IPS-18a (cell line): ENCODE results near the gene GTF3C1.

ENCODE experiments used
- H3K27ac ChIP-seq: one replicate; pipeline ENCODE4 v1.5.1; 2013; ENCODE audit warnings: low read length
- H3K27me3 ChIP-seq: one replicate; pipeline ENCODE4 v1.6.1; 2013; ENCODE audit warnings: mild to moderate bottlenecking, low read length; ENCODE audit not compliant: control insufficient read depth, insufficient read depth
- H3K36me3 ChIP-seq: one replicate; pipeline ENCODE4 v1.6.1; 2013; ENCODE audit warnings: low read depth, low read length; ENCODE audit not compliant: control insufficient read depth
- H3K4me1 ChIP-seq: one replicate; pipeline ENCODE4 v1.6.1; 2013; ENCODE audit warnings: low read depth, low read length; ENCODE audit not compliant: control insufficient read depth
- H3K4me3 ChIP-seq: one replicate; pipeline ENCODE4 v1.5.1; 2013; ENCODE audit warnings: low read length
- H3K9ac ChIP-seq: one replicate; pipeline ENCODE4 v1.6.1; 2013; ENCODE audit warnings: mild to moderate bottlenecking, low read length, moderate library complexity
- H3K9me3 ChIP-seq: one replicate; pipeline ENCODE4 v1.6.1; 2013; ENCODE audit warnings: low read depth, low read length; ENCODE audit not compliant: control insufficient read depth

GTF3C1 gene

GRCh38 chr16:27516365-27516764, 33.3 kb downstream of the GTF3C1 start:
- Histone ChIP-seq H3K27ac (no peak overlapping the region), H3K4me1 (no peaks in the 10 kb centered on the region), H3K4me3 (no peak overlapping the region), H3K9me3 (no peaks in the 10 kb centered on the region), H3K36me3 (peaks cover 25% of the 10 kb centered on the region), H3K27me3 (no peaks in the 10 kb centered on the region), H3K9ac (no peak overlapping the region)

DNA sequence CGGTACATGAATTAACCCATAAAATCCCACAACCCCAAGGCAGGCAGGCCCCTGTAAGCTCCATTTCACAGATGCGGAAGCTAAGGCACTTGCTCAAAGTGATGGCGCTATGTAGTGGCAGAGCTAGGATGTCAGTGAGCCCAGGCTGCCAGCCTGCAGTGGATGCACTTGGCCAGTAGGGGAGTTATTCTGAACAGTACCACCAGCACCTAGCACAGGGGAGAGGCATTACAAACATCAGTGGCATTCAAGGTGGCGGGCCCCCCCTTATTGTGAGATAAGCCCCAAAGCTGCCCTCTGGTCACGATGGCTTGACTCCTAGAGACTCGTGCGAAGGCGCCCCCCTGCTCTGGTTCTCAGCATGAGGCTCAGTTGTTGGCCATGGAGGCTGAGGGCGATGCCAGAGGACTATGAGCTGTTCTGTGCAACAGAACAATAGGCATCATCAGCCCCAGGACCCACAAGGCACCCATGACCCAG, 33.8 kb downstream of the GTF3C1 start:
- H3K27me3 ChIP-seq: no peaks in the 10 kb centered on the region
- no peak overlapping the region for H3K4me3 ChIP-seq
- H3K4me1 ChIP-seq: no peaks in the 10 kb centered on the region
- no peak overlapping the region for H3K27ac ChIP-seq
- H3K9me3 ChIP-seq: no peaks in the 10 kb centered on the region
- H3K36me3 ChIP-seq: peaks cover 30% of the 10 kb centered on the region
- no peak overlapping the region for H3K9ac ChIP-seq

- Histone ChIP-seq H3K4me3 (no peak overlapping the region), H3K4me1 (no peaks in the 10 kb centered on the region), H3K9ac (no peak overlapping the region), H3K36me3 (peaks cover 37% of the 10 kb centered on the region), H3K27ac (no peak overlapping the region), H3K27me3 (no peaks in the 10 kb centered on the region), H3K9me3 (no peaks in the 10 kb centered on the region)
Measured at GRCh38 chr16:27514806-27515205, 34.9 kb downstream of the GTF3C1 start.

DNA sequence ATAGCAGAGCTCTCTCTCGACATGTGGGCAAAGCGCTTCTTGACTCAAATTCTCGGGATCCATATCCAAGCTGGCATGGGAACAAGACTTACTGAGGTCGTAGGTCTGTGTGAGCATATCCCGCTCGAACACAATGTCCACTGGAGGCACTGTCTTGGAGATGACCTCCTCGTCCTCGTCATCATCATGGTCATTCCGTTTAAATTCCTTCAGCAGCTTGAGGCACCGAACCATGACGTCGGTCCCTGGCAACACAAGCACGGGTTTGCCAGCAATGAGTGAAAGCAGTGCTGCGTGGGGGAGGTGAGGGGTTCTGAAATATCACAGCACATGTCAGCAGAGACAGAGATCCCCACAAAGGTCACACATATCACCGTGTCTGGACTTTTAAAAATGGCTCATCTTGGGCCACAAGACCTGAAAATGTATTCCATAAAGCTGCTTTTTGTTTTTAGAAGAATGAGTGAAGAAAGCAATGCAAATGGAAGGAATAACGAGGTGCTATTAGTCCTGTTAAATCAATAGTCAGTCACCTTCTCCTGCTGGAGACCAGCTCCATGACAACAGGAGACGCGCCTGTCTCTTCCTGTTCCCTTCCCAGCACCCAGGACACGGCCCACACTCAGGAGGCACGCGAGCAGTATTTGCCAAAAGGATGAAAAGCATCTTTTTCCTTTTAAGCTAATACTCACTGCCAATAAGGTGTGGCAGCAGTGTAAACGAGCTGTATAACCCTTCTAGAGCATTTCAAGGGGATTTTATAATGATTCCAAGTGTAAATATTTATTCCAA, 37.9 kb downstream of the GTF3C1 start:
- H3K36me3 ChIP-seq: peaks cover 49% of the 10 kb centered on the region
- no peak overlapping the region for H3K9ac ChIP-seq
- H3K27ac ChIP-seq: no peak overlapping the region
- no peaks in the 10 kb centered on the region for H3K9me3 ChIP-seq
- no peaks in the 10 kb centered on the region for H3K4me1 ChIP-seq
- no peak overlapping the region for H3K4me3 ChIP-seq
- no peaks in the 10 kb centered on the region for H3K27me3 ChIP-seq

DNA sequence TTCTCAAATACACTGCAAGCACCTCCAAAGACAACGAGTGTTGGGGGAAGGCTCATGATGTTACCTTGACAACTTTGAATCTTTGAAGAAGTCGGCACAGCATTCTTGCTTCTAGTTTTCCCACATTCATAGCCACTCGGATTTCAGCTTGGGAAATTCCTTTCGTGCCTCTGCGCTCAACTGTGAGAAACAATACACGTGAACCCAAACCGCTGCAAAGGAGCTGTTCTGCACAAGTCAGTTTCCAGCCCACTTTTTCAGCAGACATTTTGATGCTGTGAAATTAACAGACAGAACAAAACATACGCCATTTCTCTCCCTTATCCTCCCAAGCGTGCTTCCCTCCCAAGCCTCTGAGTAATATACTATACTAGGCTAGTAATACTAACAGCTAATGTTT, 41.2 kb downstream of the GTF3C1 start:
- Histone ChIP-seq H3K36me3 (peaks cover 75% of the 10 kb centered on the region), H3K4me3 (no peak overlapping the region), H3K4me1 (no peaks in the 10 kb centered on the region), H3K9me3 (no peaks in the 10 kb centered on the region), H3K27ac (no peak overlapping the region), H3K27me3 (no peaks in the 10 kb centered on the region), H3K9ac (no peak overlapping the region)

DNA sequence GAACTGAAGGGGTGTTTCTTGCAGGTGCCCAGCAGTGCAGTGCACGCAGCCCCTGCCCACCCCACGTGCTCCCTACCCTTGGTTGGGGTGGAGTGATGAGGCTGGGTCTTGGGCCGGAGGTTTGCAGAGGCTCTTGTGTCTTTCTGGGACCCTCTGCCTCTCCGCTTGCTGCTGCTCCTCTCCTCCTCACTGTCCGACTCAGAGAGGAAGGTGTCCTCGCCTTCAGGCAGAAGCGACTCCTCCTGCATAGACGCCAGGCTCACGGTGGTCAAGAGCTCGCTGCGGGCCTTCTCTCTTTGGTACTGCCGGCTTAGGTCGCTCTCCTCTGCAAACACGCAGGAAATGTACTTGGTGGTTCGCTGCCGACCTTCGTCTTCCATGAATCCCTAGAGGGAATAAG, 42.9 kb downstream of the GTF3C1 start:
- Histone ChIP-seq H3K27me3 (no peaks in the 10 kb centered on the region), H3K36me3 (peaks cover 88% of the 10 kb centered on the region), H3K4me1 (no peaks in the 10 kb centered on the region), H3K4me3 (no peak overlapping the region), H3K9ac (no peak overlapping the region), H3K27ac (no peak overlapping the region), H3K9me3 (no peaks in the 10 kb centered on the region)

GRCh38 chr16:27505297-27506236, 44.1 kb downstream of the GTF3C1 start:
- Histone ChIP-seq H3K4me3 (no peak overlapping the region), H3K4me1 (no peaks in the 10 kb centered on the region), H3K9me3 (no peaks in the 10 kb centered on the region), H3K27me3 (no peaks in the 10 kb centered on the region), H3K9ac (no peak overlapping the region), H3K36me3 (peaks cover 88% of the 10 kb centered on the region), H3K27ac (no peak overlapping the region)

- Histone ChIP-seq H3K27me3 (no peaks in the 10 kb centered on the region), H3K4me1 (no peaks in the 10 kb centered on the region), H3K9me3 (no peaks in the 10 kb centered on the region), H3K27ac (no peak overlapping the region), H3K36me3 (peaks cover 95% of the 10 kb centered on the region), H3K4me3 (no peak overlapping the region), H3K9ac (no peak overlapping the region)
Measured at GRCh38 chr16:27503662-27504061, 46.1 kb downstream of the GTF3C1 start.

DNA sequence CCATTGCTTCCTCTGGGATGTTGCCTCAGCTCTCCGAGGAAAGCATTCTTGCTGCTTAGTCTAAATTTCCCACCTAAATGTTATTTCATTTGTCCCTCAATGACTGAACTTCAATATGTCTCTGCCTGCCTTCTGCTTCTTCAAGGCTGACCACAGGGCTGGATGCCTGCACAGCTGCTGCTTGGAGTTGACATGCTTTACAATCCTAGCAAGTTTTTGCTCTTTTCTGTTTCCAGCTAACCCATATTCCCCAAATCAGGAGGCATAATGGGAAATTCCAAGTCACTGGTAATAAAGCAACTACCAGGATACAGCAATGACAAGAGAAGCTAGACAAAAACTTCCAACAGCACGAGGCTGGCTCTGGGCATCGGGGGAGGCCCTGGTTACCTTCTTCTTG, 48.9 kb downstream of the GTF3C1 start:
- H3K9ac ChIP-seq: no peak overlapping the region
- no peaks in the 10 kb centered on the region for H3K9me3 ChIP-seq
- H3K36me3 ChIP-seq: peaks cover 98% of the 10 kb centered on the region
- H3K4me1 ChIP-seq: no peaks in the 10 kb centered on the region
- H3K27ac ChIP-seq: no peak overlapping the region
- H3K4me3 ChIP-seq: no peak overlapping the region
- no peaks in the 10 kb centered on the region for H3K27me3 ChIP-seq

DNA sequence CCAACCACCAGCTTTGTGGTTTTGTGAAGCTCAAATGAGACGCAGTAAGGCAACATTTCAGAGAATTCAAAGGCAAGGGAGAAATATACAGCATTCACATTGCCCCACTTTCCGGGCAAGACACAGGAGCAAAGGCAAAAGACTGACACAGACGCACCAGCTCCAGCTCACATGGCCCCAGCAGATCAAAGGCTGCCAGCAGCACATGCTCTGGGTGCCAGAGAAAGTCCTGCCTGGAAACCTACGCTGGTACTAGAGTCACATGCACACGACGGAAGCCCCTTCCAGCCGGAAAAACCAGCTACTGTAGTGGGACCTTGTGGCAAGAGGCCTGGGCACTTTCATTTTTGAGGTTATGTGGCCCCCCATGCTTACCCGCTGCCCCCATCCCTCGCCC, 50.1 kb downstream of the GTF3C1 start:
- Histone ChIP-seq H3K9ac (no peak overlapping the region), H3K27me3 (no peaks in the 10 kb centered on the region), H3K36me3 (peaks cover 99% of the 10 kb centered on the region), H3K27ac (no peak overlapping the region), H3K9me3 (no peaks in the 10 kb centered on the region), H3K4me1 (no peaks in the 10 kb centered on the region), H3K4me3 (no peak overlapping the region)

GRCh38 chr16:27498916-27499658, 50.6 kb downstream of the GTF3C1 start:
- no peak overlapping the region for H3K27ac ChIP-seq
- no peaks in the 10 kb centered on the region for H3K9me3 ChIP-seq
- H3K4me1 ChIP-seq: no peaks in the 10 kb centered on the region
- H3K4me3 ChIP-seq: no peak overlapping the region
- peaks cover 99% of the 10 kb centered on the region for H3K36me3 ChIP-seq
- no peak overlapping the region for H3K9ac ChIP-seq
- H3K27me3 ChIP-seq: no peaks in the 10 kb centered on the region
